ENCODE measurements around the gene RGS6. TPM values are rescaled to one million over a fixed set of nuclear protein-coding genes. Genes with fewer than 3 reads are reported as not detected.

RGS6 gene
- total RNA-seq, 1 experiment from 2014 or later, result not detected

GRCh38 chr14:72164420-72165228, 232.4 kb downstream of the RGS6 start:
- BruUV-seq (replicated peaks), result no TSS peak
- ChIA-PET POLR2A (ENCODE audit: unreplicated experiment) (no interaction called here), CTCF (no interaction called here)

GRCh38 chr14:72165229-72165698, 233.0 kb downstream of the RGS6 start:
- Histone ChIP-seq H3K27ac (ENCODE audit: low read length) (no peak overlapping the region), H3K36me3 (ENCODE audit: low read depth, low read length) (no peaks in the 10 kb centered on the region), H3K4me3 (ENCODE audit: low read length) (no peak overlapping the region), H2AFZ (ENCODE audit: low read length) (no peak overlapping the region), H3K9ac (ENCODE audit: low read length) (no peak overlapping the region), H3K9me3 (ENCODE audit: low read length) (no peaks in the 10 kb centered on the region), H3K79me2 (ENCODE audit: low read length) (no peaks in the 10 kb centered on the region), H3K27me3 (ENCODE audit: low read length) (peaks cover 57% of the 10 kb centered on the region), H3F3A (ENCODE audit: low read length, unreplicated experiment) (no peaks in the 10 kb centered on the region), H3K9me2 (replicated peaks; ENCODE audit: low read length) (no peaks in the 10 kb centered on the region), H3K4me1 (ENCODE audit: insufficient read depth, low read length) (no peaks in the 10 kb centered on the region), H3K4me2 (ENCODE audit: low read length) (no peak overlapping the region), H4K20me1 (ENCODE audit: low read length) (no peaks in the 10 kb centered on the region)
- ATAC-seq, result no peak
- BruUV-seq (replicated peaks), result no TSS peak
- no peak for TF ChIP-seq EZH2 (IDR thresholded peaks at IDR 0.05; ENCODE audit: low read length, unreplicated experiment)
- no peak for TF ChIP-seq EZH2phosphoT487 (IDR thresholded peaks at IDR 0.05; ENCODE audit: borderline replicate concordance, low read length)
- no peak for TF ChIP-seq CTCF (conservative IDR thresholded peaks at IDR 0.05; ENCODE audit: low read depth, low read length)
- ChIA-PET CTCF (no interaction called here), POLR2A (ENCODE audit: unreplicated experiment) (no interaction called here)
- intact Hi-C loops (cut with micrococcal nuclease), result no loop called here
- DNase-seq, result no peak

More at GRCh38 chr14:72164420-72165228, 232.4 kb downstream of the RGS6 start:
- no peaks in the 10 kb centered on the region for H3K4me1 ChIP-seq (ENCODE audit: insufficient read depth, low read length)
- no peaks in the 10 kb centered on the region for H3K36me3 ChIP-seq (ENCODE audit: low read depth, low read length)
- no peaks in the 10 kb centered on the region for H3K79me2 ChIP-seq (ENCODE audit: low read length)
- no peak overlapping the region for H3K4me3 ChIP-seq (ENCODE audit: low read length)
- no peak for DNase-seq
- ATAC-seq, result no peak
- no peaks in the 10 kb centered on the region for H4K20me1 ChIP-seq (ENCODE audit: low read length)
- no peaks in the 10 kb centered on the region for H3K9me3 ChIP-seq (ENCODE audit: low read length)
- no peak for TF ChIP-seq EZH2phosphoT487 (IDR thresholded peaks at IDR 0.05; ENCODE audit: borderline replicate concordance, low read length)
- no peak for TF ChIP-seq EZH2 (IDR thresholded peaks at IDR 0.05; ENCODE audit: low read length, unreplicated experiment)
- no peak for TF ChIP-seq CTCF (conservative IDR thresholded peaks at IDR 0.05; ENCODE audit: low read depth, low read length)
- H3K27ac ChIP-seq (ENCODE audit: low read length), result no peak overlapping the region
- H3F3A ChIP-seq (ENCODE audit: low read length, unreplicated experiment), result no peaks in the 10 kb centered on the region
- no peak overlapping the region for H2AFZ ChIP-seq (ENCODE audit: low read length)
- H3K4me2 ChIP-seq (ENCODE audit: low read length), result no peak overlapping the region
- H3K27me3 ChIP-seq (ENCODE audit: low read length), result peaks cover 63% of the 10 kb centered on the region
- intact Hi-C loops (cut with micrococcal nuclease), result no loop called here
- no peaks in the 10 kb centered on the region for H3K9me2 ChIP-seq (replicated peaks; ENCODE audit: low read length)
- no peak overlapping the region for H3K9ac ChIP-seq (ENCODE audit: low read length)

- intact Hi-C loops (cut with micrococcal nuclease), result no loop called here
- Histone ChIP-seq H3K36me3 (ENCODE audit: low read depth, low read length) (no peaks in the 10 kb centered on the region), H3K4me3 (ENCODE audit: low read length) (no peak overlapping the region), H3K4me2 (ENCODE audit: low read length) (no peak overlapping the region), H3K9ac (ENCODE audit: low read length) (no peak overlapping the region), H3K27ac (ENCODE audit: low read length) (no peak overlapping the region), H4K20me1 (ENCODE audit: low read length) (no peaks in the 10 kb centered on the region), H2AFZ (ENCODE audit: low read length) (no peak overlapping the region), H3K27me3 (ENCODE audit: low read length) (peaks cover 70% of the 10 kb centered on the region), H3F3A (ENCODE audit: low read length, unreplicated experiment) (no peaks in the 10 kb centered on the region), H3K79me2 (ENCODE audit: low read length) (no peaks in the 10 kb centered on the region), H3K9me3 (ENCODE audit: low read length) (no peaks in the 10 kb centered on the region), H3K4me1 (ENCODE audit: insufficient read depth, low read length) (no peaks in the 10 kb centered on the region), H3K9me2 (replicated peaks; ENCODE audit: low read length) (no peaks in the 10 kb centered on the region)
- POLR2A ChIA-PET (ENCODE audit: unreplicated experiment), result no interaction called here
- CTCF ChIA-PET, result no interaction called here
- TF ChIP-seq EZH2 (IDR thresholded peaks at IDR 0.05; ENCODE audit: low read length, unreplicated experiment) (no peak), EZH2phosphoT487 (IDR thresholded peaks at IDR 0.05; ENCODE audit: borderline replicate concordance, low read length) (no peak), CTCF (conservative IDR thresholded peaks at IDR 0.05; ENCODE audit: low read depth, low read length) (no peak)
- DNase-seq (no peak), ATAC-seq (no peak; the same call in 1 of the 2 replicates)
- BruUV-seq (replicated peaks), result no TSS peak
Observed at GRCh38 chr14:72169521-72169920, 237.3 kb downstream of the RGS6 start.
